GM19463 (cell line): ENCODE measurements around the gene RPLP2.

Experiments
- ATAC-seq: cut with Tn5 transposase; IDR thresholded peaks from one replicate; pipeline ENCODE4 v1.9.1; 2021; ENCODE audit warnings: mild to moderate bottlenecking, moderate library complexity; ENCODE audit not compliant: unreplicated experiment

RPLP2 gene

GRCh38 chr11:802693-803466 lies 6.9 kb upstream of the RPLP2 start:
- no peak for ATAC-seq

DNA sequence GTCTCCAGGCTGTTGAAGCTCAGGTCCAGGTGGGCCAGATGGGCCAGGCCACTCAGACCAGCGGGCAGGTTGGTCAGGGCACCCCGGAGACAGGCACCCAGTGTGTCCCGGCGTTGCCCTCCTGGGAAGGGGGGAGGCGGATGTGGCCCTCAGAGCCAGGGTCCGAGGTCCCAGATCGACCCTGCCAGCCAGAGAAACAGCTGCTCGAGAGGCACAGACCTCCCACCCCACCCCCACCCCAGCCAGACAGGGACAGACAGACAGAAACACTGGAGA lies 6.4 kb upstream of the RPLP2 start:
- no peak for ATAC-seq

DNA sequence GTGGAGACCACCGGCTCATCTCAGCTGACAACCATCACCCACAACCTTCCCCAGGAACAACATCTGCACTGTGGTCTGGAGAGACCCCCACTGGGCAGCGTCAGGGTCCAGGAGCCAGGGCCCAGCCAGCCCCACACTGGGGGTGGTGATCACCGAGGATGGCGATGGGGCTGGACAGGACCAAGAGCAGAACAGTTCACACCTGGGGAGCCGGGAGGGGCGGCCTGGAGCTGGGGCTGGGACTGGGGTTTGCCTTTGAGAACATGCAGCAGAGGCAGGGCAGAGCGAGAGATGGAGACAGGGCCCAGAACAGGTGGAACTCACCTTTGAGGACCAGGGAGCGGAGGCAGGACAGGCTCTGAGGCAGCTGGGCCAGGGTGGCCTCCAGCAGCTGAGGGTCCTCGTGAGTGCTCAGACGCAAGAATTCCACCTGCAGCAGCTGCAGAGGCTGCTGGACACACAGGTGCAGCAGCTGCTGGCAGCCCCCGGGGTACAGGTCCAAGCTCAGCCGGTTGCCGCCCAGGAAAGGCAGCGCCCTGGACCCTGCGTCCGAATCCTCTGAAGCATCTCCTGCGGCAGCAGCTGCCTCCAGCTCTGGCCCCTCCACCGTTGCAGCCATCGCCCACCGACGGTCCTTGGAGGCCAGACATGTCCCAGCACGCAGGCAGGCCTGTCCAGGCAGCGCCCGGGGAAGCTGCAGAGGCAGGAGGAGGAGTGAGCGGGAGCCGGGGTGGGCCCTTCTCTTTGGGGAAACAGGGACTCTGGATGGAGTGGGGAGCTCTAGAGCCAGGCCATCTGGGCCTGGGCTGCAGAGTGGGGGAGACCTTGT lies 5.8 kb upstream of the RPLP2 start:
- ATAC-seq, result no peak

- ATAC-seq, result no peak
These were observed 5.2 kb upstream of the RPLP2 start for GRCh38 chr11:804599-804964.

DNA sequence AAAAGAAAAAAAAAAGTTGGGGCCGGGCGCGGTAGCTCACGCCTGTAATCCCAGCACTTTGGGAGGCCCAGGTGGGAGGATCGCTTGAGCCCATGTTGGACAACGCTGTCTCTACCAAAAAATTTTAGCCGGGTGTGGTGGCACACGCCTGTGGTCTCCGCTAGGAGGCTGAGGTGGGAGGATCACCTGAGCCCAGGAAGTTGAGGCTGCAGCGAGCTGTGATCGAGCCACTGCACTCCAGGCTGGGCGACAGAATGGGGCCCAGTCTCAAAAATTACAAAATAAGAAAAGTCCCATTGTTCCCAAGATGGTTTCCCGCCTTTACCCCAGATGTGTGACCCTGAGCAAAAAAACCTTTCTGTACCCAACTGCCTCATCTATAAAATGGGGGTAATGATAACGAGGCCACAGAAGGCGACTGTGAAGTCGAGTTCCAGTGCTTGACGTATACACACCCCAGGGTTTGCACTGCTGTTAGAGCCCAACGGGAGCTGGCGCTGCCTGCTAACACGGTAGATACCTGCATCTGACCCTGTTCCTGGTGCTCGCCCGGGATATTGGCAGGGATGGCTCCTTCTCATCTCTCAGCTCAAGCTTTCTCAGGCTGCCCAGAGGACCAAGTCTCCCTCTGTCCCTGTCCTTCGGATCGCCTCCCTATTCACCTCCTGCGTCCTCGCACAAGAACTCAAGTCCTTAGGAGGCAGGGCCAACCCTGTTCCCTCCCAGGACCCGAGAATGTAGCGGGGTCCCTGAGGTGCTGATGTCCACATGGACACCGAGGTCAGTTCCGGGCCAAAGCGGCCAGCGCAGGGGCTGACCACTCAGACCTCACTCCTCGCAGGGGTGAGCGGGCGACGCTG lies 1.1 kb upstream of the RPLP2 start:
- no peak for ATAC-seq

GRCh38 chr11:810040-810567 lies 337 bp downstream of the RPLP2 start:
- ATAC-seq, result peak; percentile 2

GRCh38 chr11:811446-812245 lies 1.9 kb downstream of the RPLP2 start:
- no peak for ATAC-seq

DNA sequence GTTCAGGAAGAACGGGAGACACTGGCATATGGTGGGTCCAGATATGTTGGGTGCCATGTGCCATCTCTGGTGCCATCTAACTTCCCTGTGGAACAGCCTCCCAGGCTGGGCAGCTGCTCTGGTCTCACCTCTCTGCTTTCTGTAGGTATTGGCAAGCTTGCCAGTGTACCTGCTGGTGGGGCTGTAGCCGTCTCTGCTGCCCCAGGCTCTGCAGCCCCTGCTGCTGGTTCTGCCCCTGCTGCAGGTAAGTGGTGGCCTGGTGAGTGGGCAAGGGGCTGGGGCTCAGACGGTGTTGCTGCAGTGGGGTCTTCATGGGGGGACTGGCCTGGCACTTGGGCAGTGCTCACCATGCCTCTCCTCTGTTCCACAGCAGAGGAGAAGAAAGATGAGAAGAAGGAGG lies 2.6 kb downstream of the RPLP2 start:
- no peak for ATAC-seq

GRCh38 chr11:813072-813455 lies 3.3 kb downstream of the RPLP2 start:
- ATAC-seq, result no peak

GRCh38 chr11:813456-814096 lies 3.8 kb downstream of the RPLP2 start:
- ATAC-seq, result no peak

DNA sequence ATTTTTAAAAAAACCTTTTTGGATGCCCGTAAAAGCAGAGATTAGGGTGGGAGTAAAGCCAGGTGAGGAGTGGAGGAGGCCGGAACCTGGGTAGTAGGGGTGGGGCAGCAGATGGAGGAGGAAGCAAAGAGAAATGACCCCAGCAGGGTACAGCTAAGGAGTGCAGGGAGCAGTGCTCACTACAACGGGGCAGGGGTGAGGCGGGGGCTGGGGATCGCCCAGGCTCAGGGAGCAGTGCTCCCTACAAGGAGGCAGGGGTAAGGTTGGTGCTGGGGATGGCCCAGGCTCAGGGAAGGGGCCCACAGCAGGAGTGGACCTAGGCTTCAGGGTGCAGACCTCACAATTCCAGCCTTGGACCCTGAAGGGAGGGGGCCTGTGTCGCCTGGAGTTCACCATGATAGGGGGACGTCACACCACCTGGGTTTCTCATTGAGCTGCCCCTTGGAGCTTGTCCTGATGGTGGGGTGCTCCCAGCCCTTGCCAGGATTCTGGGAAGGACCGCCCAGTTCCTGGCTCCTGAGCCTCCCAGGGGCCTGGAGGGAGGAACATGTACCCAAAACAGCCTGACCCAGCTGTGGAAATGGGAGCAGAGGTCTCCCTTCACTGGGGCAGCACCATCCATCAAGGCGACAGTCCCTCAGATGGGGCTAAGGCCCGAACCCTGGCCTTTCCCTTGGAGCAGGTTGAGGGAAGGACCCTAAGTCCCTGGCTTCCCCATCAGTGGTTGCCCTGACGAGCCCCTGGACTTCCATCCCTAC lies 6.1 kb downstream of the RPLP2 start:
- no peak for ATAC-seq

GRCh38 chr11:816433-816779 lies 6.6 kb downstream of the RPLP2 start:
- ATAC-seq, result no peak

DNA sequence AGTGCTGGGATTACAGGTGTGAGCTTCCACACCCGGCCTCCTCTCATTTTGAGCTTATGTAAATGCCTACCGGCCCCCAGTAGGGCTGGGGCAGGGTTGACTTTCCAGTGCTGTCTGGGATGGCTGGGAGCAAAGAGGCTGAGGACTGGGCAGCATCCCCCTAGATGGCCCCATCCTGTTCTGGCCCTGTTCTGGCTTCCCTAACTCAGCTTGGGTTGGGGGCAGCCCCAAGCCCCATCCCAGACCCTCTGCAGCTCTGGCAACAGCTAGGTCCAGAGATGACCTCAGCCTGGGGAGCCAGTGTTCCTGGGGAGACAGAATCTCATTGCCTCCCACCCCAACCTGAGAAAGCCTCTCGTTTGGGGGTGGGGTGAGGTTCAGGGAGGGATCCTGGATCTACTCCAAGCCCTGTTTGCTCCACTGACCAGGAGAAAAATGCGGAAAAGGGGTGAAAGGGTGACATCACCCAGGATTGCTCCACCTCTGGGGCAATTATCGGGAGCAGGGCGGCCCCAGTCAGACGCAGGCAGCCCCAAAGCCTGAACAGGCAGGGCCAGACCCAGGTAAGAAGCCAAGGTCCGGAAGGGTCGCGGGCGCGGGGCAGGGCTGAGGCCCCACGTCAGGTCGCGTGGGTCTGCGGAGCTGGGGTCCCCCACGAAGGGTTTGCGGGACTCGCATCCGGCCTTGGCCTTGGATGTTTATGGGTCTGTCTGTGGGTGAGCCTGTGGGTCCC lies 8.8 kb downstream of the RPLP2 start, which contains the start of gene PNPLA2:
PNPLA2 (plus strand) TSS at position 519 of the 733 bp plus-strand sequence. CDS start 805 bp downstream, outside the sequence.
- no peak for ATAC-seq

DNA sequence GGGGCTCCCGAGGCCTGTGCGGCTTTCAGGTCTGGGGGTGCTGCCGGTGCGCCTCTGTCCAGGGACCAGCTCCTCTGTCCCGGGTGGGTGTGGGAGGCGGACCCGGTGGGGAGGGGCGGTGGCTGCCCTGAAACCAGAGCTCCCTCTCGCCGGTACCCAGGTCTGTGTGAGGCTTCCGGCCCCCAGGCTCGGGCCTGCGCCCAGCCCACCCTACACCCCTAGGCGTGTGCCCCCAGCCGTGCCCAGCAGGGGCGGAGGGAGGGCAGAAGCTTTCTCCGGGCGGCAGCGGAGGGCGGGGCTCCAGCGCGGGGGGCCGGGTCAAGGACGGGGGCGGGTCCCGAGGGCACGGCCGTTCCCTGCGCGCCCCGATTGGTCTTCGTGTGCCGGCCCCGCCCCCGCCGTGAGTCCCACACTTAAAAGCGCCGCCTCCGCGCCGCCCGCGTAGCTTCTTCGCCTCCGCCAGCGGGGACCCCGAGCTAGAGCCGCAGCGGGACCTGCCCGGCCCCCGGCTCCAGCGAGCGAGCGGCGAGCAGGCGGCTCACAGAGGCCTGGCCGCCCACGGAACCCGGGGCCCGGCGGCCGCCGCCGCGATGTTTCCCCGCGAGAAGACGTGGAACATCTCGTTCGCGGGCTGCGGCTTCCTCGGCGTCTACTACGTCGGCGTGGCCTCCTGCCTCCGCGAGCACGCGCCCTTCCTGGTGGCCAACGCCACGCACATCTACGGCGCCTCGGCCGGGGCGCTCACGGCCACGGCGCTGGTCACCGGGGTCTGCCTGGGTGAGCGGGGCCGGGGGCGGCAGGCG lies 9.6 kb downstream of the RPLP2 start:
- peak; percentile 77 for ATAC-seq

GRCh38 chr11:819943-820649 lies 10.3 kb downstream of the RPLP2 start:
- ATAC-seq, result peak; percentile 55

- ATAC-seq, result no peak
These were observed 11.1 kb downstream of the RPLP2 start for GRCh38 chr11:820655-821511.
